Rectal smooth muscle tissue (tissue), 1 donor: Measurements from ENCODE around the gene ENC1.
"Not testable (repeated sequence)": the region's sequence is repeated elsewhere in the genome, so short reads cannot be mapped to it uniquely, and the experiment has no call there.

Source experiments
- H3K27ac ChIP-seq: one replicate; pipeline ENCODE4 v1.7.0; 2013; ENCODE audit warnings: low read depth, low read length, inconsistent platforms
- H3K27me3 ChIP-seq: one replicate; pipeline ENCODE4 v1.7.0; 2013; ENCODE audit warnings: low read length; ENCODE audit not compliant: control insufficient read depth, insufficient read depth
- H3K36me3 ChIP-seq: one replicate; pipeline ENCODE4 v1.7.0; 2013; ENCODE audit warnings: low read length; ENCODE audit not compliant: control insufficient read depth, insufficient read depth
- H3K4me1 ChIP-seq: one replicate; pipeline ENCODE4 v1.7.0; 2013; ENCODE audit warnings: low read length; ENCODE audit not compliant: control insufficient read depth, insufficient read depth
- H3K4me3 ChIP-seq: one replicate; pipeline ENCODE4 v1.7.0; 2013; ENCODE audit warnings: low read length
- H3K9ac ChIP-seq: one replicate; pipeline ENCODE4 v1.7.0; 2013; ENCODE audit warnings: low read length

The ENC1 gene, protein sequence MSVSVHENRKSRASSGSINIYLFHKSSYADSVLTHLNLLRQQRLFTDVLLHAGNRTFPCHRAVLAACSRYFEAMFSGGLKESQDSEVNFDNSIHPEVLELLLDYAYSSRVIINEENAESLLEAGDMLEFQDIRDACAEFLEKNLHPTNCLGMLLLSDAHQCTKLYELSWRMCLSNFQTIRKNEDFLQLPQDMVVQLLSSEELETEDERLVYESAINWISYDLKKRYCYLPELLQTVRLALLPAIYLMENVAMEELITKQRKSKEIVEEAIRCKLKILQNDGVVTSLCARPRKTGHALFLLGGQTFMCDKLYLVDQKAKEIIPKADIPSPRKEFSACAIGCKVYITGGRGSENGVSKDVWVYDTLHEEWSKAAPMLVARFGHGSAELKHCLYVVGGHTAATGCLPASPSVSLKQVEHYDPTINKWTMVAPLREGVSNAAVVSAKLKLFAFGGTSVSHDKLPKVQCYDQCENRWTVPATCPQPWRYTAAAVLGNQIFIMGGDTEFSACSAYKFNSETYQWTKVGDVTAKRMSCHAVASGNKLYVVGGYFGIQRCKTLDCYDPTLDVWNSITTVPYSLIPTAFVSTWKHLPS

GRCh38 chr5:74640450-74640953 is at the start of gene ENC1:
Gene ENC1 (minus strand): TSS chr5:74640728. CDS start chr5:74636485, 4,243 bp downstream.
- Histone ChIP-seq H3K27ac (peak within 1 kb of the TSS; percentile 62), H3K9ac (peak within 1 kb of the TSS; percentile 69), H3K36me3 (peaks cover 4% of the 10 kb centered on the region), H3K4me3 (peak within 1 kb of the TSS; percentile 91), H3K27me3 (no peaks in the 10 kb centered on the region), H3K4me1 (no peaks in the 10 kb centered on the region)

- Histone ChIP-seq H3K4me3 (peak overlapping the region; percentile 75), H3K27ac (no peak overlapping the region), H3K9ac (no peak overlapping the region), H3K27me3 (no peaks in the 10 kb centered on the region), H3K4me1 (no peaks in the 10 kb centered on the region), H3K36me3 (peaks cover 2% of the 10 kb centered on the region)
Measured at GRCh38 chr5:74686962-74687751, 46.6 kb upstream of the ENC1 start.

- Histone ChIP-seq H3K9ac (peak overlapping the region; percentile 66), H3K36me3 (peaks cover 2% of the 10 kb centered on the region), H3K27me3 (no peaks in the 10 kb centered on the region), H3K4me1 (no peaks in the 10 kb centered on the region), H3K27ac (peak overlapping the region; percentile 86), H3K4me3 (peak overlapping the region; percentile 75)
Measured at GRCh38 chr5:74685979-74686631, 45.6 kb upstream of the ENC1 start.

DNA sequence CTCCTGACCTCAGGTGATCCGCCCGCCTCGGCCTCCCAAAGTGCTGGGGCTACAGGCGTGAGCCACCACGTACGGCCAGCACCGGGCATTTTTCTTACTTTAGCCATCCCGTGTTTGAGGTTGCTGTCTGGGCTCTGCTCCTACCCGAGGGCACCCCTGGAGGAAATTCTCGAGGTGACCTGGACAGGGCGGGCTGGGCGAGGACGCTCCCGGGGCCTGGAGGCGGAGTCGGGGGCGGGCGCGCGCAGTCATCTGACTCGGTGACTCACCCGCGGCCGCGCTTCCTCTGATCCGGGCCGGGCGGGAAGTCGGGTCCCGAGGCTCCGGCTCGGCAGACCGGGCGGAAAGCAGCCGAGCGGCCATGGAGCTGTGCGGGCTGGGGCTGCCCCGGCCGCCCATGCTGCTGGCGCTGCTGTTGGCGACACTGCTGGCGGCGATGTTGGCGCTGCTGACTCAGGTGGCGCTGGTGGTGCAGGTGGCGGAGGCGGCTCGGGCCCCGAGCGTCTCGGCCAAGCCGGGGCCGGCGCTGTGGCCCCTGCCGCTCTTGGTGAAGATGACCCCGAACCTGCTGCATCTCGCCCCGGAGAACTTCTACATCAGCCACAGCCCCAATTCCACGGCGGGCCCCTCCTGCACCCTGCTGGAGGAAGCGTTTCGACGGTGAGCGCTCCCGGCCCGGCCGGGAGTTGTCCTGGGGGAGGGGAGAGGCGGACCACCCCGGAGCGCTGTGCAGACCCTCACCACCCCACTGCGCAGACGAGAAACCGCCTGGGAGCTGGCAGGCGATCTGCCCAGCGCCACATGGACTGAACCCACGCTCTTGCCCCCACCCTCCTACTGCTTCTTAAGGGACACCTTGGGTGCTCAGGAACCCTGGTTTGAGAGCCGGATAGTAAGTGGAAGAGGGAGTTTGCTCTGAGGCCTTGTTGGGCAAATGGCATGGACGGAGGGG is 44.6 kb upstream of the ENC1 start, which contains the start of gene HEXB:
Gene HEXB (plus strand): TSS at position 334 of the 952 bp plus-strand sequence. CDS start 28 bp downstream, at position 362.
- Histone ChIP-seq H3K4me1 (no peaks in the 10 kb centered on the region), H3K27me3 (no peaks in the 10 kb centered on the region), H3K4me3 (peak within 1 kb of the TSS; percentile 75), H3K27ac (peak within 1 kb of the TSS; percentile 86), H3K36me3 (no peaks in the 10 kb centered on the region), H3K9ac (peak within 1 kb of the TSS; percentile 66)

- Histone ChIP-seq H3K27ac (no peak overlapping the region), H3K9ac (no peak overlapping the region), H3K4me1 (no peaks in the 10 kb centered on the region), H3K4me3 (no peak overlapping the region), H3K36me3 (no peaks in the 10 kb centered on the region), H3K27me3 (no peaks in the 10 kb centered on the region)
Measured at GRCh38 chr5:74679966-74680365, 39.4 kb upstream of the ENC1 start.

DNA sequence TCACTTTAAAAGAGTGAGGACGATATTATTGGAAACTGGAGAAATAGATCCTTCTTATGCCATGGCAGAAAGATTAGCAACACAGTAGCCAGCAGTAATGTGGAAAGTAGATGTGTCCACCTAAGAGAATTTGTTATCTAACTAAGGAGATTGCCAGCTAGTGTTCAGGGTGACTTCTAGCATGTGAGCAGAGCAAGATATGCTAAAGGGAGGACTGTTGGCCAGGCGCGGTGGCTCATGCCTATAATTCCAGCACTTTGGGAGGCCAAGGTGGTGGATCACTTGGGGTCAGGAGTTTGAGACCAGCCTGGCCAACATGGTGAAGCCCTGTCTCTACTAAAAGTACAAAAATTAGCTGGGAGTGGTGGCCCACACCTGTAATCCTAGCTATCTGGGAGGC is 38.8 kb upstream of the ENC1 start:
- H3K36me3 ChIP-seq, H3K9ac ChIP-seq, H3K27ac ChIP-seq, H3K4me1 ChIP-seq, H3K27me3 ChIP-seq, H3K4me3 ChIP-seq: not testable (repeated sequence)

DNA sequence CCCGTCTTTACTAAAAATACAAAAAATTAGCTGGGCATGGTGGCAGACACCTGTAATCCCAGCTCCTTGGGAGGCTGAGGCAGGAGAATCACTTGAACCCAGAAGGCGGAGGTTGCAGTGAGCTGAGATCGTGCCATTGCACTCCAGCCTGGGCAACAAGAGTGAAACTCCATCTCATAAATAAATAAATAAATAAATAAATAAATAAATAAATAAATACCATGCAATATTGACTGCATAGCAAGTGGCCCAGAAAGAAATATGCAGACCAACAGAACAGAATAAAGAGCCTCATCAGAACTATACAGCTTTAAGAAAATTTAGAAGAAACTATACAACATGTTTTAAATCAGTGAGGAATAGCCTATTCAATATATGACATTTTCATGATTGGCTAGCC is 37.6 kb upstream of the ENC1 start:
- H3K9ac ChIP-seq, H3K4me3 ChIP-seq, H3K4me1 ChIP-seq, H3K27me3 ChIP-seq, H3K36me3 ChIP-seq, H3K27ac ChIP-seq: not testable (repeated sequence)

DNA sequence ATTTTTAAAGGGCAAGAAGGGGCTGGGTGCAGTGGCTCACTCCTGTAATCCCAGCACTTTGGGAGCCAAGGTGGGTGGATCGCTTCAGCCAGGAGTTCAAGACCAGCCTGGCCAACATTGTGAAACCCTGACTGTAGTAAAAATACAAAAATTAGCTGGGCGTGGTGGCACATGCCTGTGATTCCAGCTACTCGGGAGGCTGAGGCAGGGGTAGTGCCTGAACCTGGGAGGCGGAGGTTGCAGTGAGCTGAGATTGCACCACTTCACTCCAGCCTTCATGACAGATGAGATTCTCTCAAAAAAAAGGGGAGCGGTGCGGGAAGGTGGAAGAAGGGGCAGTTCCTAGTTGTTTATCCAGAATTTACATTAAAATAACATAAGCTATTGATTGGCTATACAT is 35.9 kb upstream of the ENC1 start:
- not testable (repeated sequence) for H3K27ac ChIP-seq, H3K36me3 ChIP-seq, H3K4me3 ChIP-seq, H3K4me1 ChIP-seq, H3K9ac ChIP-seq, H3K27me3 ChIP-seq

DNA sequence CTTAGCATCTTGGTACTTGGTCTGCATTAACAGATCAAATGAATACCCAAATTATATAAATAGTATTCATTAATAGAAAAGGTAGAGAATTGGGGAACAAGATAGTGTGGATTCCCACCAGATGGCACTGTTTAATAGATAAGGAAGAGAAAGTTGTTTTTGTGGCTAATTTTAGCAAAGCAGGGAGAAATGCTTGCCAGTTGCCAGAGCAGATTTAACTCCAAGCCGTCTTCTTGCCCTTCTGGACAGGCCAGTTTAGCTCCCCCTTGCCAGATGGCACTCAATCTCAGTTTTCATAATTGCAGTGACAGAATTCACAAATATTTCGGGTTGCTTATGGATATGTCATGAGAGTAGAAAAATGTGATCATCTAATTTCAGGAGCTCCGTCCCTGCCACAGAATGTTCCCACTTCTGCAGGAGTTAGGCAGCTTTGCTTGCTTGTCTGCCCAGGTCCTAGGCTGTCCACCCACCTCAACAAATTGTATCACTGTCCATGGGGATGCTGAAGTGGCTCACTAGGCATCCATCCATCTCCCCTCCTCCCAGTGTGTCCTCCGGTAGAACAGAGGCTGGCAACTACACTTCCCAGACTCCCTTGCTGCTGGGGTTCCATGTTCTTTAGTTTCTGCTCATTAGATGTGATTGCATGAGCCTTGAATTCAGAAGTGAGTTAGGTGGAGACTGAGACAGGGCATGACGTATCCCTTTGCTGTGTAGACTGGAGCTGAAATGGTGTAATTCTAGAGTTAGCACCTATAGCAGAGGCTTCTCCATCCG is 32.7 kb upstream of the ENC1 start:
- peak overlapping the region; percentile 44 for H3K4me3 ChIP-seq
- H3K27me3 ChIP-seq: no peaks in the 10 kb centered on the region
- no peak overlapping the region for H3K9ac ChIP-seq

GRCh38 chr5:74672215-74672877 is 31.8 kb upstream of the ENC1 start:
- Histone ChIP-seq H3K36me3 (no peaks in the 10 kb centered on the region), H3K4me3 (no peak overlapping the region), H3K27ac (no peak overlapping the region), H3K9ac (no peak overlapping the region), H3K27me3 (no peaks in the 10 kb centered on the region), H3K4me1 (peaks cover 4% of the 10 kb centered on the region)

More for the DNA sequence above, 32.7 kb upstream of the ENC1 start:
- Histone ChIP-seq H3K36me3 (no peaks in the 10 kb centered on the region), H3K27ac (peak overlapping the region; percentile 18), H3K4me1 (peaks cover 4% of the 10 kb centered on the region)
